GM10248 (cell line): ENCODE data around the gene CLC.

Experiments used
- CTCF ChIA-PET: fragments of 300-600 bp; sonication (Branson Sonifier 250); formaldehyde crosslinking; extraction: SDS; loops from one replicate; lab custom pipeline; 2021; ENCODE audit warnings: antibody characterized with exemption; lab: Yijun Ruan, JAX
- POLR2A ChIA-PET: fragments of 350-650 bp; sonication (Branson Sonifier 250); formaldehyde crosslinking; extraction: SDS; loops from one replicate; lab custom pipeline; 2020; ENCODE audit warnings: antibody characterized with exemption; lab: Yijun Ruan, JAX
- DNase-seq: peaks from one replicate; pipeline ENCODE4 v3.0.0; 2012; ENCODE audit errors: extremely low spot score
- CTCF ChIP-seq: IDR thresholded peaks from 2 replicates; pipeline ENCODE4 v1.5.1; 2012; ENCODE audit warnings: mild to moderate bottlenecking, low read depth; ENCODE audit errors: extremely low read depth, missing control alignments, control extremely low read depth

CLC gene

GRCh38 chr19:39704181-39705044 lies 33.4 kb downstream of the CLC start, which contains the start of gene LGALS14:
Gene LGALS14, plus strand, starts transcription at chr19:39704481. Its CDS starts 48 bp downstream, at chr19:39704529.
- POLR2A ChIA-PET: no interaction called here
- no peak for TF ChIP-seq CTCF
- CTCF ChIA-PET: interaction anchor here (0.8 to 3.6 kb wide), 3 partner anchors 31 to 88 kb away, joined by 3 to 12 read pairs (median 4); no protein-coding TSS in a partner anchor
- DNase-seq: peak; percentile 31

- ChIA-PET POLR2A (no interaction called here), CTCF (interaction anchor here (0.6 to 5.0 kb wide), 8 partner anchors 26 to 227 kb away, joined by 3 to 19 read pairs (median 5); no protein-coding TSS in a partner anchor)
- TF ChIP-seq CTCF: no peak
- no peak for DNase-seq
These were observed 36.5 kb downstream of the CLC start for GRCh38 chr19:39701291-39701690.

- no peak for TF ChIP-seq CTCF
- ChIA-PET CTCF (interaction anchor here (0.8 to 5.0 kb wide), 6 partner anchors 19 to 148 kb away, joined by 3 to 19 read pairs (median 3); partner anchors contain the start of gene FBL), POLR2A (no interaction called here)
- DNase-seq: no peak
These were observed 39.3 kb downstream of the CLC start for GRCh38 chr19:39698535-39698934.

GRCh38 chr19:39696387-39696786 lies 41.4 kb downstream of the CLC start:
- ChIA-PET CTCF (no interaction called here), POLR2A (no interaction called here)
- no peak for TF ChIP-seq CTCF
- no peak for DNase-seq

- no peak for DNase-seq
- no peak for TF ChIP-seq CTCF
- ChIA-PET CTCF (interaction anchor here (1.0 kb wide), 1 partner anchor 20 kb away, joined by 4 read pairs; no protein-coding TSS in a partner anchor), POLR2A (no interaction called here)
These were observed 42.1 kb downstream of the CLC start for GRCh38 chr19:39695759-39696158.

- DNase-seq: no peak
- POLR2A ChIA-PET: no interaction called here
- no peak for TF ChIP-seq CTCF
- CTCF ChIA-PET: interaction anchor here (0.6 kb wide), 1 partner anchor 13 kb away, joined by 3 read pairs; no protein-coding TSS in a partner anchor
These were observed 45.0 kb downstream of the CLC start for GRCh38 chr19:39692822-39693221.
